Muscle layer of duodenum (tissue), 2 donors: Measurements from ENCODE around the gene SHQ1.
A peak's percentile ranks its signal among the peaks of the same experiment; 100 is the strongest.
"Not testable (repeated sequence)": the region's sequence is repeated elsewhere in the genome, so short reads cannot be mapped to it uniquely, and the experiment has no call there.

Experiments used
- H3K27ac ChIP-seq: one replicate; pipeline ENCODE4 v1.7.0; 2013; ENCODE audit warnings: mild to moderate bottlenecking, low read length
- H3K27me3 ChIP-seq: one replicate; pipeline ENCODE4 v1.7.0; 2013; ENCODE audit warnings: low read depth, mild to moderate bottlenecking, control low read depth, low read length
- H3K36me3 ChIP-seq, 2 donors: one replicate each; pipeline ENCODE4 v1.7.0; 2013; ENCODE audit warnings: low read length in 2 of 2, control low read depth in 1 of 2, mild to moderate bottlenecking in 1 of 2; ENCODE audit not compliant: insufficient read depth in 2 of 2, control insufficient read depth in 1 of 2
- H3K4me1 ChIP-seq, 2 donors: one replicate each; pipeline ENCODE4 v1.7.0; 2013; ENCODE audit warnings: low read length in 2 of 2, mild to moderate bottlenecking in 2 of 2, control low read depth in 1 of 2, moderate library complexity in 1 of 2; ENCODE audit not compliant: insufficient read depth in 2 of 2, control insufficient read depth in 1 of 2
- H3K4me3 ChIP-seq, 2 donors: one replicate each; pipeline ENCODE4 v1.7.0; 2013; ENCODE audit warnings: low read length in 2 of 2, low read depth in 1 of 2, mild to moderate bottlenecking in 1 of 2
- H3K9me3 ChIP-seq, 2 donors: one replicate each; pipeline ENCODE4 v1.7.0; 2013; ENCODE audit warnings: low read length in 2 of 2, control low read depth in 1 of 2, mild to moderate bottlenecking in 1 of 2; ENCODE audit not compliant: control insufficient read depth in 1 of 2
- donor health status: healthy.

SHQ1 gene

DNA sequence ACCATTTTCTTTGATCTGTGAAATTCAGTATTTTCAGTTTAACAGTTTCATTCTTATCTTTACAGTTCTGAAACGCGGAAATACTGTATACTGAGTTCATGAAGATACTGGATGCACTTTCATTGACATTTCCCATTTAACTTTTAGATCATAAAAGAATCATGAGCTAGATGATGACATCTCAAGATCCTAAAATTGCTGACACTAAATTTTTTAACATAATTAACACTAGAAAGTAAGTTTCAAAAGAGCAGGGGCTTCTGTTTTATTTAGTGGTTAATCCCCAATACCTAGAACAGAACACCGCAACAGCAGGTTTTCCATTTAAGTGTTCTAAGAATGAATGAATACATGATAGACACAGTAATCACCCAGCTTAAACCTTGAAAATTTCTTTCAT lies 54.2 kb downstream of the SHQ1 start:
- H3K27ac ChIP-seq = no peak overlapping the region
- H3K36me3 ChIP-seq = no peaks in the 10 kb centered on the region
- peaks cover 0 to 4% of the 10 kb centered on the region in 2 donors for H3K4me1 ChIP-seq
- no peak overlapping the region for H3K4me3 ChIP-seq
- no peaks in the 10 kb centered on the region for H3K27me3 ChIP-seq
- no peaks in the 10 kb centered on the region for H3K9me3 ChIP-seq

DNA sequence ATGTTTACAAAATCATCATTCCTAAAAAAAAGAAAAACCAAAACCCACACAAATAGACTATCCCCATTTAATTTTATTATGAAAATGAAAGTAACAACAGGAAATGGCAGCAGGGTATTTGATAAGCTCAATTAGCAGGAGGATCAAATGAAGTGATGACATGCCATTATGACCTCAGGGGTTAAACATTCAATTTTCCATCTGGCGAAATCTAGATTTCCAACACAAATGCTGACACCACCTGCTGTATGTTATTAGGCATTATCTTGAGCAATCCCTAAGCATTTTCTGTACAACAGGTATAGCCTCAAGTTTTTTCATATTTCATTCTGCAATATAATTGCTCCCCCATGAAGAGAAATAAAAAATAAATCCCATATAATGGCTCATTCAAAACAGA lies 57.1 kb downstream of the SHQ1 start:
- H3K27me3 ChIP-seq = no peaks in the 10 kb centered on the region
- H3K27ac ChIP-seq = no peak overlapping the region
- H3K4me1 ChIP-seq = no peaks in the 10 kb centered on the region
- no peaks in the 10 kb centered on the region for H3K36me3 ChIP-seq
- H3K4me3 ChIP-seq = no peak overlapping the region
- no peaks in the 10 kb centered on the region for H3K9me3 ChIP-seq

DNA sequence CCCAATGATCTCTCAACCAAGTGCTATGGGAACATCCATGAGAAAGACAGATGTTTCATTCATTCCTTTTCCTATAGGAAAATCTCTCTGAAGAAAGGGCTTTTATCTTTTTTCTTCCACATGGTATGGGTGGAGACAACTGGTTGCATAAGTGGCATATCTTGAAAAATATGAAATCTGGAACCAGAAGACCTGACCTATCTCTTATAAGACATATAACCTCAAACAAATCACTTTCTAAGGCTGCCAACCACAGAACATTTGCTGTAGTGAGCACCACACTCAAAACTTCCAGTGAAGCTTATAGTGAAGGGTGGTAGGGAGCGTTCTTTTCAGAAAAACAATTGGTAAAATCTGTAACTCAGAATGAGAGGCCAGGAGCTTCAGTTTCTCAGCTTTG lies 58.5 kb downstream of the SHQ1 start:
- Histone ChIP-seq H3K27me3 (no peaks in the 10 kb centered on the region), H3K9me3 (no peaks in the 10 kb centered on the region), H3K4me1 (no peaks in the 10 kb centered on the region), H3K36me3 (peaks cover 0 to 2% of the 10 kb centered on the region in 2 donors), H3K4me3 (no peak overlapping the region), H3K27ac (no peak overlapping the region)

DNA sequence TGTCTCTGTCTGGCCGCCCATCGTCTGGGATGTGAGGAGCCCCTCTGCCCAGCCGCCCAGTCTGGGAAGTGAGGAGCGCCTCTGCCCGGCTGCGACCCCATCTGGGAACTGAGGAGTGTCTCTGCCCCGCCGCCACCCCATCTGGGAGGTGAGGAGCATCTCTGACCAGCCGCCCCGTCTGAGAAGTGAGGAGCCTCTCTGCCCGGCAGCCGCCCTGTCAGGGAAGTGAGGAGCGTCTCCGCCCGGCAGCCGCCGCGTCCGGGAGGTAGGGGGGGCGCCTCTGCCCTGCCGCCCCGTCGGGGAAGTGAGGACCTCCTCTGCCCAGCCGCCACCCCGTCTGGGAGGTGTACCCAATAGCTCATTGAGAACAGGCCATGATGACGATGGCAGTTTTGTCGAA lies 60.0 kb downstream of the SHQ1 start:
- H3K27ac ChIP-seq, H3K9me3 ChIP-seq, H3K36me3 ChIP-seq, H3K4me1 ChIP-seq, H3K27me3 ChIP-seq, H3K4me3 ChIP-seq: not testable (repeated sequence)

DNA sequence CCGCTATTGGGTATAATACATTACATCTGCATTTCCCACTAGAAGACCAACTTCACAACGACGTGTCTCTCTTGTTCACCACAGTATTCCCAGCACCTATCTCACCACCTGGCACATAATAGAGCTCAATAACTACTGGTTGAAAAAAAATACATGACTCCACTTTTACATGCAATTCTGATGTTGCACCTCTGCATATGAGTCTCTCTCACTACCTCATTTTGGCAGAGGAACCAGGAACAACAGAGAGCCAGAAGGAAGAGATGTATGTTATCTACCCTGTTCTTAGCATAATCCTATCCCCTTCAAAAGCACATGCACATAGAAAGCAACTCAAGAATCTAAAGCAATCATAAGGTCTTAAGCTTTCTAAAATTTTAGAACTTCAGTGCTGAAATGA lies 61.6 kb downstream of the SHQ1 start:
- Histone ChIP-seq H3K4me1 (no peaks in the 10 kb centered on the region), H3K4me3 (no peak overlapping the region), H3K27ac (no peak overlapping the region), H3K9me3 (no peaks in the 10 kb centered on the region), H3K36me3 (peaks cover 0 to 6% of the 10 kb centered on the region in 2 donors), H3K27me3 (no peaks in the 10 kb centered on the region)

DNA sequence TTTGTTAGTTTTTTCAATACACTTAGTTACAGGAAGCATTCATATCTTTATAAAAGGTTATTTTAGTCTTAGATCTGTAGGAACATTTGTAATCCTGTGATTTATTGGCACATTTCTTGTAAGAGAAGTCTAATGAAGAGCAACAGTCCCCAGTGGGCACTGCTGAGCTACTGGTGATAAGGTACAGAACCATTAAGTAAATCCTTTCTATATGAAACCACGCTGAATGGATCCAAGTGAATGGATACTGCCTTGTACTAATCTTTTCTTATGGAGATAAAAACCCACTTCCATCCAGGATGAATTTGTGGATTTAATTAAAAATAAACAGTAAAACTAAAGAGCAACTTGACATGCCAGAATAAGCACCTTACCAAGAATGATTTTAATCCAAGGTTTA lies 64.0 kb downstream of the SHQ1 start:
- no peak overlapping the region for H3K4me3 ChIP-seq
- peaks cover 0 to 6% of the 10 kb centered on the region in 2 donors for H3K36me3 ChIP-seq
- no peaks in the 10 kb centered on the region for H3K9me3 ChIP-seq
- H3K4me1 ChIP-seq = no peaks in the 10 kb centered on the region
- H3K27ac ChIP-seq = no peak overlapping the region
- no peaks in the 10 kb centered on the region for H3K27me3 ChIP-seq

DNA sequence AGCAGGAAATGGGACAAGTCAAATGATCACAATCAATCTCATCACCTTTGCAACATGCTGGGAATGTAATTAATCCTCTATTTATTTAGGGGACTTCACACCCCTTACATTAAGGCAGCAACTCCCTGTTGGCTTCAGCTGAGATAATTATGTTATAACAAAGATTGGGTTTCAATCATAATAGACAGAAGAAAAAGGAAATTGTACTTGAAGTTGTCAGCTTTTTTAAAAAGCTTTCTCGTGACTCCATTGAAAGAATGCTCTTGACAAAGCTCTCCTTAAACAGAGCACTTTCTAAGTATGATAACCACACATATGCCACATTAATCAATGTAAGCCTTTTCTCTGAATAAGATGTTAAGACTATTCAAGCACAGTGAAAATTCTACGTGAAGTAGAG lies 65.7 kb downstream of the SHQ1 start:
- Histone ChIP-seq H3K27me3 (no peaks in the 10 kb centered on the region), H3K4me1 (no peaks in the 10 kb centered on the region), H3K27ac (no peak overlapping the region), H3K4me3 (no peak overlapping the region), H3K9me3 (no peaks in the 10 kb centered on the region), H3K36me3 (peaks cover 0 to 6% of the 10 kb centered on the region in 2 donors)

DNA sequence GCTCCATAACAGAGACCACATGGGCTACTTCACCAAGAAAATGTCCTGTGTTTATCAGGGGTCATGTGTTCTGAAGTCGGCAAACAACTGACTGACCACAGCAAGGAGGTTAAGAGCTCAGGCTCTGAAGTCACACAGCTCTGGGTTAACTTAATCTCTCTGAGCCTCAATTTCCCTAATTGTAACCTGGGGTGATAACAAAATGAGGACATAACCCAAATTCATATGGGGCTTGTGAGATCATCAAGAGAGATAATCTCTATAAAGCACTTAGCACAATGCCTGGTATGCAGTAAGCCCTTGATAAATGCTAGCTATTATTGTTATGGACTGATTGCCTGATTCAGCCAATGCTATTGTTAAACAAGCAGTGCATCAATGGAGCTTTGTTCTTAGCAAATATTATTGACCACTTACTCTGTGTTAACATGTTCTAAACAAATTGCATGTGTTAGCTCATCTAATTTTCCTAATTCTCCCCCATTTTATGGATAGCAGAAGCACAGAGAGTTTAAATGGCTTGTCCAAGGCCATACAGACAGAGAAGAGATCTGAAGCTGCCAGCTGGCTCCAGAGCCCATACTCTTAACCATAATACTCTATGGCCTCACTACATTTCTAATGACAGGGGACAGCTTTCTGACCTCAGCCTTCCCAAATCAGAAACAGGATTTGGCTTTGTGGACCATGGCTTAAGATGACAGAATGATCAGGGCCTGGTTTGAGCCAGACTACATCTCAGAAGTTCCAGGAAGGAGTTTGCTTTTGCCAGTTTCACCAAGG lies 78.3 kb downstream of the SHQ1 start:
- Histone ChIP-seq H3K27ac (no peak overlapping the region), H3K36me3 (peaks cover 0 to 4% of the 10 kb centered on the region in 2 donors), H3K27me3 (no peaks in the 10 kb centered on the region), H3K9me3 (no peaks in the 10 kb centered on the region), H3K4me3 (no peak overlapping the region), H3K4me1 (peaks cover 0 to 13% of the 10 kb centered on the region in 2 donors)

DNA sequence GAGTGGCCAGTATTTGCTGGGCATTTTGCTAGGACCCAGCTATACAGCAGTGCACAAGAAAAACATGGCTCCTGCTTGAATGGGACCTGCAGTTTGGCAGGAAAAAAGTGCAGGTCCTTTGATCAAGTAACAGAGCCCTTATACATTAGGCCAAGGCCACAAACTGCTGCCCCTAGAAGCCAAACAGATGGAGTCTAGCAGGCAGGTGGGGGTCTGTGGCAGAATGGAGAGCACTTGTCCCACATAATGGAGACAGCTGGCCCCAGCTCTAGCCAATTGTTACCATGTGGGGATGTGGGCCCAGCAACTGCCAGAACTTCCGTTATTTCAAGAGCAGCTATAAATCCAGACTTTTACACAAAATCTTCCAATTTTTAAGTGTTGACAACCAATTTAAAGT lies 79.3 kb downstream of the SHQ1 start:
- peaks cover 0 to 13% of the 10 kb centered on the region in 2 donors for H3K4me1 ChIP-seq

DNA sequence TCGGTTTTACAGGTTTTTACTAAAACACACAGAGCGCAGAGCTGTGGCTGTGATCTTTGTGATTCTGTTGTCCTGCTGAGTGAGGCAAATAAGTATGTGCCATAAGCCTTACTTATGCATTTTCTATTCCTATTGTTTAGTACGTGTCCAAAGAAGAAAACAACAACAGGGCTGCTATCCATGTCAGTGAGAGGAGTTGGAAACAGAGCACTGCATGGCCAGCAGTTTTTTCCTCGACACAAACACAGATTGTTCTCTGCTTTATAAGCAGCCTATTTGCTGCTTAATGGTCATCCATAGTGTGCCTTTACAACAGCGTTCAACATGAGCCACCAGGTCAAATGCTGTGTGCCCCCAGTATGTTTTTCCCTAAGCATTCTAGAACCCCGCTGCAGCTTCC lies 79.8 kb downstream of the SHQ1 start:
- Histone ChIP-seq H3K4me3 (no peak overlapping the region), H3K27me3 (no peaks in the 10 kb centered on the region), H3K36me3 (peaks cover 0 to 4% of the 10 kb centered on the region in 2 donors), H3K4me1 (peaks cover 0 to 13% of the 10 kb centered on the region in 2 donors), H3K9me3 (no peaks in the 10 kb centered on the region), H3K27ac (no peak overlapping the region)

More for the DNA sequence above, 79.3 kb downstream of the SHQ1 start:
- Histone ChIP-seq H3K9me3 (no peaks in the 10 kb centered on the region), H3K4me3 (no peak overlapping the region), H3K27ac (no peak overlapping the region), H3K36me3 (peaks cover 0 to 4% of the 10 kb centered on the region in 2 donors), H3K27me3 (no peaks in the 10 kb centered on the region)

DNA sequence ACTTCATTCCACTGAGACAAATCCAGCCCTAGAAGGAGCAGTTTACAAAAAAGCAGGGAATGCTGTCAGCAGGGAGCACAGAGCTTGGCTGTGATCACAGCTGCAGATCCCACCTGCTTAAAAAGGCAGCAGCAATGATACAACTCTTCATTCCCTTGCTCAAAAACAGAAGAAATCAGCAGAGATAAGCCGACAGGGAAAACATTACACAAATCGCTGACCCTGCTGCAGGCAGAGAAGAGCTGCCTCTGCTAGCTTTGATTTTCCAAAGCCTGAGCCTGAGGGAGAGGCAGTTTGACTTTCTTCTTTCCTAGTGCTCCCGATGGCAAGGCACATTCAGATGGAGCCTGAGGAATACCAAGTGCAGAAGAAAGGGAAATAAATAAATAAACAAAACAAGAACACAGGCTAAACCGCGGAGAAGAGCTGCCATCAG lies 80.2 kb downstream of the SHQ1 start:
- Histone ChIP-seq H3K4me1 (peaks cover 0 to 13% of the 10 kb centered on the region in 2 donors), H3K27ac (no peak overlapping the region), H3K36me3 (peaks cover 0 to 4% of the 10 kb centered on the region in 2 donors), H3K4me3 (peak overlapping the region in 1 of 2 donors; percentile 33), H3K27me3 (no peaks in the 10 kb centered on the region), H3K9me3 (no peaks in the 10 kb centered on the region)

DNA sequence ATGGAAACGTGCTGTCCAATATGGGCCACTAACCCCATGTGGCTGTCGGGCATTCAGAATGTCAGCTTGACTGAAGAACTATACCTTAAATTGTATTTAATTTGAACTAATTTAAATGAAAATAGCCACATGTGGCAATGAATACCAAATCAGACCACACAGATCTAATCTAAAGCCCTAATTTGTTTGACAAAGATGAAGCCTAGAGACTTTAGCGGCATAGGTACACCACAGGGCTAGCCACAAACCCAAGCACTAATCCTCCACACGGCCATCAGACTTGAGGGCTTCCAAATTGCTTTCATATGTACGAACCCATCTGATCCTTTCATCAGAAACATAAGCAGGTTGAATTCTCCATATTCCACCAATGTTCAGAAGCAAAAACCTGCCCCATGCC lies 81.4 kb downstream of the SHQ1 start:
- Histone ChIP-seq H3K4me3 (no peak overlapping the region), H3K27me3 (no peaks in the 10 kb centered on the region), H3K36me3 (peaks cover 0 to 4% of the 10 kb centered on the region in 2 donors), H3K4me1 (peaks cover 0 to 13% of the 10 kb centered on the region in 2 donors), H3K27ac (no peak overlapping the region), H3K9me3 (no peaks in the 10 kb centered on the region)
